AG09309 (cell line): ENCODE measurements around the gene THYN1.
A peak's percentile ranks its signal among the peaks of the same experiment; 100 is the strongest.

Experiments used
- DNase-seq: peaks from one replicate; pipeline ENCODE4 v3.0.0-alpha.2; 2010; ENCODE audit warnings: low read depth
- H3K4me3 ChIP-seq: 2 replicates; pipeline ENCODE4 v1.5.1; 2011; ENCODE audit warnings: mild to moderate bottlenecking, low read depth, low read length, moderate library complexity; ENCODE audit not compliant: control insufficient read depth
- CTCF ChIP-seq: IDR thresholded peaks from 2 replicates; pipeline ENCODE4 v1.5.1; 2011; ENCODE audit warnings: mild to moderate bottlenecking, low read depth, low read length, inconsistent platforms; ENCODE audit not compliant: insufficient read depth, control insufficient read depth; ENCODE audit errors: missing control alignments

The THYN1 gene

GRCh38 chr11:134253188-134253993 is at the start of gene THYN1, which contains the start of gene ACAD8:
Gene THYN1 (minus strand): TSS chr11:134253352. CDS start chr11:134252882, 470 bp downstream.
Gene ACAD8 (plus strand): TSS chr11:134253568. CDS start chr11:134253601, 33 bp downstream.
- H3K4me3 ChIP-seq, result peak within 1 kb of the TSS; percentile 98
- peak; percentile 75 for DNase-seq
- no peak for TF ChIP-seq CTCF

GRCh38 chr11:134294664-134295063 is 41.5 kb upstream of the THYN1 start:
- TF ChIP-seq CTCF, result no peak
- no peak for DNase-seq
- H3K4me3 ChIP-seq, result no peak overlapping the region

- no peak for TF ChIP-seq CTCF
- no peak for DNase-seq
- no peak overlapping the region for H3K4me3 ChIP-seq
Observed at GRCh38 chr11:134293119-134294113, 40.3 kb upstream of the THYN1 start.

- no peak for DNase-seq
- no peak for TF ChIP-seq CTCF
- no peak overlapping the region for H3K4me3 ChIP-seq
Observed at GRCh38 chr11:134292661-134293060, 39.5 kb upstream of the THYN1 start.

GRCh38 chr11:134291196-134291595 is 38.0 kb upstream of the THYN1 start:
- TF ChIP-seq CTCF, result no peak
- DNase-seq, result no peak
- H3K4me3 ChIP-seq, result no peak overlapping the region

- no peak for DNase-seq
- TF ChIP-seq CTCF, result no peak
- no peak overlapping the region for H3K4me3 ChIP-seq
Observed at GRCh38 chr11:134290646-134291045, 37.5 kb upstream of the THYN1 start.
